ENCODE results near the gene ECT2L. TPM values are rescaled to one million over a fixed set of nuclear protein-coding genes. Genes with fewer than 3 reads are reported as not detected.

The ECT2L gene
- total and polyA plus RNA-seq, 2 donors (not counting 3 experiments of a cell fraction or from before 2014, with no cell fraction given), result not detected

DNA sequence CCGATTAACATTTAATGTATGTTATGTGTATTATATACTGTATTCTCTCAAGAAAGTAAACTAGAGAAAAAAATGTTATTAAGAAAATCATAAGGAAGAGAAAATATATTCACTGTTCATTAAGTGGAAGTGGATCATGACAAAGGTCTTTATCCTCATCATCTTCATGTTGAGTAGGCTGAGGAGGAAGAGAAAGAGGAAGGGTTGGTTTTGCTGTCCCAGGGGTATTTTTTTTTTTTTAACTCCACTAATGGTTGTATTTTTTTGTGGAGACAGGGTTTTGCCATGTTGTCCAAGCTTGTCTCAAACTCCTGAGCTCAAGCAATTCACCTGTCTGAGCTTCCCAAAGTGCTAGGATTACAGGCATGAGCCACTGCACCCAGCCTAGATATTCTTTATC, 11.0 kb downstream of the ECT2L start:
- TF ChIP-seq JUN (IDR thresholded peaks at IDR 0.05; ENCODE audit: borderline replicate concordance, insufficient read depth, insufficient read length, low read depth) (no peak), MYC (IDR thresholded peaks at IDR 0.05; ENCODE audit: low read depth, low read length) (no peak), FOS (IDR thresholded peaks at IDR 0.05; ENCODE audit: borderline replicate concordance, insufficient read depth, low read length) (no peak), POLR2A (IDR thresholded peaks at IDR 0.05; ENCODE audit: low read depth, low read length) (no peak), POLR2AphosphoS5 (IDR thresholded peaks at IDR 0.05; ENCODE audit: insufficient read depth, low read depth, low read length) (no peak), GATA2 (IDR thresholded peaks at IDR 0.05; ENCODE audit: insufficient read depth, insufficient read length, low read depth, low read length) (no peak), EZH2 (IDR thresholded peaks at IDR 0.05; ENCODE audit: borderline replicate concordance, low read depth, low read length, severe bottlenecking) (no peak)
- TF ChIP-seq, protein P1, sequence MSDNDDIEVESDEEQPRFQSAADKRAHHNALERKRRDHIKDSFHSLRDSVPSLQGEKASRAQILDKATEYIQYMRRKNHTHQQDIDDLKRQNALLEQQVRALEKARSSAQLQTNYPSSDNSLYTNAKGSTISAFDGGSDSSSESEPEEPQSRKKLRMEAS (IDR thresholded peaks at IDR 0.05; ENCODE audit: insufficient read depth, insufficient read length), result no peak
- TF ChIP-seq, protein P2, sequence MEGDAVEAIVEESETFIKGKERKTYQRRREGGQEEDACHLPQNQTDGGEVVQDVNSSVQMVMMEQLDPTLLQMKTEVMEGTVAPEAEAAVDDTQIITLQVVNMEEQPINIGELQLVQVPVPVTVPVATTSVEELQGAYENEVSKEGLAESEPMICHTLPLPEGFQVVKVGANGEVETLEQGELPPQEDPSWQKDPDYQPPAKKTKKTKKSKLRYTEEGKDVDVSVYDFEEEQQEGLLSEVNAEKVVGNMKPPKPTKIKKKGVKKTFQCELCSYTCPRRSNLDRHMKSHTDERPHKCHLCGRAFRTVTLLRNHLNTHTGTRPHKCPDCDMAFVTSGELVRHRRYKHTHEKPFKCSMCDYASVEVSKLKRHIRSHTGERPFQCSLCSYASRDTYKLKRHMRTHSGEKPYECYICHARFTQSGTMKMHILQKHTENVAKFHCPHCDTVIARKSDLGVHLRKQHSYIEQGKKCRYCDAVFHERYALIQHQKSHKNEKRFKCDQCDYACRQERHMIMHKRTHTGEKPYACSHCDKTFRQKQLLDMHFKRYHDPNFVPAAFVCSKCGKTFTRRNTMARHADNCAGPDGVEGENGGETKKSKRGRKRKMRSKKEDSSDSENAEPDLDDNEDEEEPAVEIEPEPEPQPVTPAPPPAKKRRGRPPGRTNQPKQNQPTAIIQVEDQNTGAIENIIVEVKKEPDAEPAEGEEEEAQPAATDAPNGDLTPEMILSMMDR (IDR thresholded peaks at IDR 0.05; ENCODE audit: extremely low read depth in 1 of 2, insufficient read depth in 1 of 2, low read depth in 1 of 2, low read length in 2 of 2), result no peak
- Histone ChIP-seq H3K79me2 (ENCODE audit: control insufficient read depth, insufficient read depth, low read length) (no peaks in the 10 kb centered on the region), H3K4me1 (ENCODE audit: control insufficient read depth, extremely low read depth, insufficient read depth, low read length) (no peaks in the 10 kb centered on the region), H4K20me1 (replicated peaks; ENCODE audit: control insufficient read depth, extremely low read depth, insufficient read depth, low read length) (no peaks in the 10 kb centered on the region), H3K9ac (replicated peaks; ENCODE audit: extremely low read depth, insufficient read depth, low read length) (no peak overlapping the region), H3K36me3 (ENCODE audit: control insufficient read depth in 2 of 2, extremely low read depth in 1 of 2, insufficient read depth in 2 of 2, low read length in 2 of 2) (no peaks in the 10 kb centered on the region), H2AFZ (ENCODE audit: low read depth, low read length) (no peak overlapping the region), H3K4me3 (replicated peaks in 1 of 3; ENCODE audit: insufficient read depth in 1 of 3, low read depth in 1 of 3, low read length in 3 of 3) (no peak overlapping the region), H3K9me1 (replicated peaks; ENCODE audit: control insufficient read depth, extremely low read depth, insufficient read depth, low read length) (no peaks in the 10 kb centered on the region), H3K27me3 (ENCODE audit: control insufficient read depth in 2 of 2, insufficient read depth in 2 of 2, low read length in 2 of 2) (peaks cover 4 to 5% of the 10 kb centered on the region in 2 experiments), H3K4me2 (ENCODE audit: insufficient read depth, low read length) (no peak overlapping the region), H3K9me3 (replicated peaks; ENCODE audit: control insufficient read depth, insufficient read depth, low read length) (no peaks in the 10 kb centered on the region), H3K27ac (ENCODE audit: insufficient read depth, low read depth, low read length) (no peak overlapping the region)
- FAIRE-seq (no peak), DNase-seq (ENCODE audit: low read depth, low spot score) (no peak)
- no TSS peak for BruUV-seq (replicated peaks)
- POLR2A ChIA-PET, result no interaction called here
- intact Hi-C loops (cut with micrococcal nuclease), result no loop called here
- dilution Hi-C loops (cut with MboI; ENCODE audit: extremely low pct_ligation_motif_present, low sequenced_read_pairs), result no loop called here
- CTCF ChIA-PET, result no interaction called here

Data from endothelial cell of umbilical vein (primary cell).